Medulla oblongata (tissue), 1 donor: ENCODE results near the gene DACH2.

ENCODE experiments used
- DNase-seq: peaks from one replicate; pipeline ENCODE4 v3.0.0-alpha.2; 2015; ENCODE audit errors: extremely low spot score

Gene DACH2

DNA sequence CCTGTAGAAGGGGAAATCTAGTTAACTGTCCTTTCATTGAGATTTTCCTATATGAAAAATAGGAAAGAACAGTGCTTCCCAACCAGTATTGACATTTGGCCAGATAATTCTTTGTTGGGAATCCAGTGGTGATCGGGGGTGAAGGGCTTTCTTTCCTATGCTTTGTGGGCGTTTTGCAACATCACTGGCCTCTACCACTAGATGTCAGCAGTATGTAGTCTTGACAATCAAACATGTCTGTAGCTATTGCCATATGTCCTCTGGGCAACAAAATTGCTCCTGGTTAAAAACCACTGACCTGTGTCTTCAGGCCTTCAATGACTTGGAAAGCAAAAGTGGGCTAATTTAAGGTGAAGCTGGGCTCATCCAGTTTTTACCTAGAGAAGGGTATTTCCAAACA is 658.5 kb downstream of the DACH2 start:
- DNase-seq: no peak

DNA sequence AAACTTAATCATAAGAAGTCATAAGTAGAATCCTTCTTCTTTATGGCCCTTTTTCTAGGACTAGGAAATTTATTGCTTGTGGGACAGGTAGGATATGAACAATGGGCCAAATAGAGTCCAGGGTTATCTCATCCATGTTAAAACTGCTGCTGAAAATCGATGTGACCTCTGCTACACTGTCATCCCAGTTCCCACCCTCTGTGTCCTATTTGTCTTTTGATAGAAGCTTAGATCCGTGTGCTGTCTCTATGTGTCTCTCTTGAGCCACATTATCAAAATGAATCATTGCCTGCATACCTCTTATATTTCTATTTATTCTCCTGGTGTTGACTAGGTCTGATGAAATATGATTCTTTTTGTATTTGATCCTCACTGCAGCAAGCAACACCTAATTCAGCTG is 661.4 kb downstream of the DACH2 start:
- DNase-seq: no peak

DNA sequence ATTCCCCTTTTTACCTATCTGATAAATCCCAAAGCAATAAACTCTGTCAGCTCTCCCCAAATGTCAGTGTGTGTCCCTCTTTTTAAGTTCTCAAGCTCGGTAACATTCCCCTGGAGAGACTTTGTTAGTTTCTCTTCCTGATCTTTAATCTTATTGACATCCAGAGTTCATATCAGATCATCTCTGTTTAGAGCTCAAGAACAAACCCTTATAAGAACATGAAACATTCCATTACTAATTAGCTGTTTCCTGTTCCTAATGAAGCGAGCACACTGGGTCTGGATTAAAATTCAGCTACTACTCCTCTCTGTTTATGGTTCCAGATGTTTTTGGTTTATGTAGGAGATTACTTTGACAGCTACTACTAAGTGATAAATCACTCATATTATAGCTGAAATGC is 681.5 kb downstream of the DACH2 start:
- DNase-seq: no peak

DNA sequence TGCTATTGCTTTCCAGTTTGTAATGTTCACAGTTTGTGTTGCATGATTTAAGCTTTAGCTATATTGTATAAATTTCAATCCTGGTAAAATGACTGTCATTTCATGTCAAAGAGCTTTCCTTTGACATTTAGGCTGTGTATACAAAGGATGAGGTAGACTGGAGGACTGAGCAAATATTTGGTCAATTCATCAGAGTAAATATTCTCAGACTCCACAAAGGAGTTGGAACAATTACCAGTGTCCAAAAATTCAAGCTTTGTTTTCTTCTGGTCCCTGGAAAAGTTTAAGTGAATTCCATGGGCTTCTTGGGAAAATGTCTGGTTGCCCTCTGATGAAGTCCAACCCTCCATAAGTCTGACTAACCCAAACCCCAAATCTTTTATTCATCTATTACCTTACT is 682.4 kb downstream of the DACH2 start:
- DNase-seq: no peak

DNA sequence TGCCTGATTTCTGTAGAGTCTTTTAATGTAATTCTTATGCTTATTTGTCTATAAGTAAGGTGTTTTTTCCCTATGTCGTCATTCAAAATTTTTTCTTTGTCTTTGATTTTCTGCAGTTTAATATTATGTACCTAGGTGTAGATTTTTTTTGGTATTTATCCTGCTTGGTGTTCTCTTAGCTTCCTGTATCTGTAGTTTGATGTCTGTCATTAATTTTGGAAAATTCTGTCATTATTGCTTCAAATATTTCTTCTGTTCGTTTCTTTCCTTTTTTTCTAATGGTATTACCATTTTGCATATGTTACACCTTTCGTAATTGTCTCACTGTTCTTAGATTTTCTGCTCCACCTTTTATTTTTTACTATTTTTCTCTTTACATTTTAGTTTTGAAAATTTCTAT is 696.9 kb downstream of the DACH2 start:
- no peak for DNase-seq
